HepG2 (cell line): ENCODE measurements around the gene INO80B. TPM values are rescaled to one million over a fixed set of nuclear protein-coding genes. Genes with fewer than 3 reads are reported as not detected.
A peak's percentile ranks its signal among the peaks of the same experiment; 100 is the strongest.

Source experiments
- AHDC1 ChIP-seq: sonication (generic); formaldehyde crosslinking; IDR thresholded peaks from 2 replicates; pipeline ENCODE4 v1.5.1; 2020; ENCODE audit warnings: mild to moderate bottlenecking, missing genetic modification reagents, borderline replicate concordance
- FUBP1 ChIP-seq: sonication (generic); formaldehyde crosslinking; IDR thresholded peaks from 2 replicates; pipeline ENCODE4 v1.5.1; 2020; ENCODE audit warnings: missing genetic modification reagents, mild to moderate bottlenecking, borderline replicate concordance
- HBP1 ChIP-seq: IDR thresholded peaks from 2 replicates; pipeline ENCODE4 v1.6.1; 2016; ENCODE audit warnings: low read depth, control low read depth
- HMGXB4 ChIP-seq, 2 experiments: sonication (generic) in 1 of 2; formaldehyde crosslinking in 1 of 2; IDR thresholded peaks; 2 replicates each; pipeline versions ENCODE4 v1.4.0 to v1.6.1; 2018 to 2020; ENCODE audit warnings: missing genetic modification reagents in 2 of 2, borderline replicate concordance in 1 of 2, low read depth in 1 of 2, mild to moderate bottlenecking in 1 of 2, missing biosample characterization in 1 of 2
- MAFG ChIP-seq: sonication (generic); formaldehyde crosslinking; IDR thresholded peaks from 2 replicates; pipeline ENCODE4 v1.5.1; 2020; ENCODE audit warnings: mild to moderate bottlenecking, missing genetic modification reagents
- MIER2 ChIP-seq: IDR thresholded peaks from 2 replicates; pipeline ENCODE4 v1.6.1; 2016; ENCODE audit warnings: missing biosample characterization, missing genetic modification reagents
- MYNN ChIP-seq: sonication (generic); formaldehyde crosslinking; IDR thresholded peaks from 2 replicates; pipeline ENCODE4 v1.4.0; 2020; ENCODE audit warnings: mild to moderate bottlenecking, low read depth, missing genetic modification reagents
- ONECUT2 ChIP-seq: sonication (generic); formaldehyde crosslinking; IDR thresholded peaks from 2 replicates; pipeline ENCODE4 v1.4.0; 2020; ENCODE audit warnings: missing genetic modification reagents
- TFDP1 ChIP-seq: IDR thresholded peaks from 2 replicates; pipeline ENCODE4 v1.6.1; 2016; ENCODE audit warnings: missing compliant biosample characterization, missing genetic modification reagents, borderline replicate concordance
- THAP11 ChIP-seq: IDR thresholded peaks from 2 replicates; pipeline ENCODE4 v1.6.1; 2016; ENCODE audit warnings: missing biosample characterization, missing genetic modification reagents
- ZFAT ChIP-seq: sonication (generic); formaldehyde crosslinking; conservative IDR thresholded peaks from 2 replicates; pipeline ENCODE4 v1.8.1; 2023; ENCODE audit warnings: missing genetic modification reagents, inconsistent platforms
- ZNF292 ChIP-seq: sonication (generic); formaldehyde crosslinking; IDR thresholded peaks from 2 replicates; pipeline ENCODE4 v1.8.1; 2022; ENCODE audit warnings: mild to moderate bottlenecking, low read depth, missing genetic modification reagents, borderline replicate concordance
- ZNF33A ChIP-seq: sonication (generic); formaldehyde crosslinking; IDR thresholded peaks from 2 replicates; pipeline ENCODE4 v1.5.1; 2020; ENCODE audit warnings: missing genetic modification reagents, mild to moderate bottlenecking, moderate library complexity, borderline replicate concordance
- ZNF598 ChIP-seq: sonication (generic); formaldehyde crosslinking; IDR thresholded peaks from 2 replicates; pipeline ENCODE4 v1.5.1; 2020; ENCODE audit warnings: mild to moderate bottlenecking, missing genetic modification reagents, borderline replicate concordance
- ZNF670 ChIP-seq: sonication (generic); formaldehyde crosslinking; IDR thresholded peaks from 2 replicates; pipeline ENCODE4 v1.8.0; 2022; ENCODE audit warnings: mild to moderate bottlenecking, missing genetic modification reagents, borderline replicate concordance
- polyA plus RNA-seq, 8 experiments: library from polyadenylated mRNA; depleted of rRNA in 3 of 8; stranded (reverse) in 7 of 8; unstranded in 1 of 8; fragments of >200 nt; fragmentation: Illumina TruSeq in 4 of 8; extraction: Trizol in 4 of 8; gene quantifications; 2 replicates each; pipeline versions ENCODE4 v1.2.1 to v1.2.3, GENCODE V29; 2011 to 2016; ENCODE audit warnings: low read depth in 4 of 8, missing spikeins in 1 of 8, mixed read lengths in 1 of 8; ENCODE audit not compliant: insufficient read depth in 1 of 8
- total RNA-seq, 5 experiments: library from RNA; depleted of rRNA; stranded (reverse); fragments of >200 nt; fragmentation: Illumina TruSeq; extraction: Trizol; gene quantifications; 2 replicates each; pipeline ENCODE4 v1.2.3, GENCODE V29; 2016; ENCODE audit warnings: low read depth in 1 of 5

Gene INO80B
- total and polyA plus RNA-seq, 2 of the 13 experiments (the other 11 are each of a cell fraction or from before 2014, with no cell fraction given), result 6.2 to 14.5 TPM

- TF ChIP-seq HMGXB4 (CRISPR knock-in tag; IDR thresholded peaks at IDR 0.05; ENCODE audit: borderline replicate concordance in 1 of 2, low read depth in 1 of 2), result no peak
- no peak for TF ChIP-seq FUBP1 (CRISPR knock-in tag)
- TF ChIP-seq ONECUT2, result no peak
- no peak for TF ChIP-seq MYNN
- no peak for TF ChIP-seq ZNF33A (CRISPR knock-in tag)
- no peak for TF ChIP-seq ZFAT (CRISPR knock-in tag)
- 0 out of 2 replicates have a peak, but pooled peaks have one; percentile 45 for TF ChIP-seq TFDP1 (CRISPR knock-in tag)
- peak; percentile 8; the same call in 1 of the 2 replicates for TF ChIP-seq AHDC1
- TF ChIP-seq MAFG (CRISPR knock-in tag), result no peak
- TF ChIP-seq ZNF598, result no peak
- 0 out of 2 replicates have a peak, but pooled peaks have one; percentile 12 for TF ChIP-seq ZNF670 (CRISPR knock-in tag)
- TF ChIP-seq MIER2, result no peak
- TF ChIP-seq ZNF292 (CRISPR knock-in tag), result no peak
- TF ChIP-seq THAP11, result peak; percentile 38; the same call in 1 of the 2 replicates
- no peak for TF ChIP-seq HBP1 (CRISPR knock-in tag)
Measured at GRCh38 chr2:74457129-74457548, 2.3 kb downstream of the INO80B start (continued).
